Stimulated activated memory B cell treated with anti-CD40 and anti-IgM and Interleukin-4, amounts not matched to agents 10 μg/mL and 1 μg/mL and 100 μg/mL, for 72 hours (primary cell): ENCODE results near the gene NT5C3A.

Experiments
- ATAC-seq: fragments of 150-1000 bp; cut with Tn5 transposase; 2 replicates; pipeline ENCODE4 v1.10.0; 2021
- H3K27ac Mint-ChIP-seq: one replicate; pipeline ENCODE4 v1.8.0; 2022; ENCODE audit warnings: mild to moderate bottlenecking, mixed read lengths
- H3K27me3 Mint-ChIP-seq: one replicate; pipeline ENCODE4 v1.8.0; 2022; ENCODE audit warnings: mixed read lengths
- H3K36me3 Mint-ChIP-seq: one replicate; pipeline ENCODE4 v1.8.0; 2022; ENCODE audit warnings: mixed read lengths
- H3K4me1 Mint-ChIP-seq: one replicate; pipeline ENCODE4 v1.8.0; 2022; ENCODE audit warnings: mixed read lengths
- H3K4me3 Mint-ChIP-seq: one replicate; pipeline ENCODE4 v1.8.0; 2022; ENCODE audit warnings: mild to moderate bottlenecking, moderate library complexity, mixed read lengths
- H3K9me3 Mint-ChIP-seq: one replicate; pipeline ENCODE4 v1.8.0; 2022; ENCODE audit warnings: mixed read lengths

The NT5C3A gene

GRCh38 chr7:33061282-33061937 lies 1.2 kb downstream of the NT5C3A start:
- peaks cover 4% of the 10 kb centered on the region for H3K9me3 Mint-ChIP-seq
- H3K36me3 Mint-ChIP-seq: peaks cover 14% of the 10 kb centered on the region
- peaks cover 39% of the 10 kb centered on the region for H3K4me1 Mint-ChIP-seq
- no peak for ATAC-seq
- H3K27me3 Mint-ChIP-seq: no peaks in the 10 kb centered on the region
- H3K4me3 Mint-ChIP-seq: peak overlapping the region; percentile 84
- H3K27ac Mint-ChIP-seq: peak overlapping the region; percentile 89

DNA sequence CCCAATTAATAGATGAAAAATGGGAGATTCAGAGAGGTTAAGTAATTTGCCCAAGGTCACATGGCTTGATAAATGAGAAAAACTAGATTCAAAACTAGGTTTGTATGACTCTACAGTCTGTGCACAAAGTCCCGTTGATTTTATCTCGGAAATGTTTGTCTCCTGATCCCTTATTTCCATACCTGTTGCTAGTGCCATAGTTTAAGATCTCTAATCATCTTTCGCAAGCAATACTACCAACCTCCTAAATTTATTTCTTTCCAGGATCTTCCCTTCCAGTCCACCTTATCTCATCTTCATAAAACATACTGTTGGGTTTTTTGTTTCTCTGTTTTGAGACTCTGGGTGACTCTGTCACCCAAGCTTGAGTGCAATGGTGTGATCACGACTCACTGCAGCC lies 2.9 kb downstream of the NT5C3A start:
- peaks cover 6% of the 10 kb centered on the region for H3K36me3 Mint-ChIP-seq
- no peaks in the 10 kb centered on the region for H3K9me3 Mint-ChIP-seq
- peaks cover 53% of the 10 kb centered on the region for H3K4me1 Mint-ChIP-seq
- no peak for ATAC-seq
- no peak overlapping the region for H3K4me3 Mint-ChIP-seq
- H3K27me3 Mint-ChIP-seq: no peaks in the 10 kb centered on the region
- H3K27ac Mint-ChIP-seq: no peak overlapping the region

GRCh38 chr7:33055158-33055557 lies 7.4 kb downstream of the NT5C3A start:
- Mint-ChIP-seq H3K27ac (no peak overlapping the region), H3K36me3 (peaks cover 6% of the 10 kb centered on the region), H3K4me1 (peaks cover 64% of the 10 kb centered on the region), H3K27me3 (no peaks in the 10 kb centered on the region), H3K4me3 (no peak overlapping the region), H3K9me3 (no peaks in the 10 kb centered on the region)
- no peak for ATAC-seq

DNA sequence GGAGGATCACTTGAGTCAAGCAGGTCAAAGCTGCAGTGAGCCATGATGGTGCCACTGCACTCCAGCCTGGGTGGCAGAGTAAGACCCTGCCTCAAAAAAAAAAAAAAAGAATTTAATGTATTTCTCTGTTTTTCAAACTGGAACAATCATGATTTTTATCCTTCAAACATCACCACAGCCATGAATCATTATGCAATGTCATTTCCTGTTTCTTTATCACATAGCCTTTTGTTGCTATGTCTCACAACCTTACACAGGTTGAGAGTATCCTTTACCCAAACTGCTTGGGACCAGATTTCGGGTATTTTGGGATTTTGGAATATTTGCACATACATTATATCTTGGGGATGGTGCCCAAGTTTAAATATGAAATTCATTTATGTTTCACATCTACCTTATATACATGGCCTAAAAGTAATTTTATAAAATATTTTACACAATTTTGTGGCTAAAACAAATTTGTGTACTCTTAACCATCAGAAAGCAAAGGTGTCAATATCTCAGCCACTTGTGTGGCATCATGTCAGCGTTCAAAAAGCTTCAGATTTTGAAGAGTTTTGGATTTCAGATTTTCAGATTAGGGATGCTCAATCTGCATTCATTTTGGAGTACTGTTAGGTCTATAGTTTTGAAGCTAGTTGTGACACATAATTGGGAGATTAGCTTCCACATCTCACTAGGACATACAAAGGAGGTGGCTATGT lies 8.2 kb downstream of the NT5C3A start:
- Mint-ChIP-seq H3K9me3 (no peaks in the 10 kb centered on the region), H3K27ac (no peak overlapping the region), H3K4me1 (peaks cover 63% of the 10 kb centered on the region), H3K27me3 (no peaks in the 10 kb centered on the region), H3K36me3 (peaks cover 6% of the 10 kb centered on the region), H3K4me3 (no peak overlapping the region)
- no peak for ATAC-seq

DNA sequence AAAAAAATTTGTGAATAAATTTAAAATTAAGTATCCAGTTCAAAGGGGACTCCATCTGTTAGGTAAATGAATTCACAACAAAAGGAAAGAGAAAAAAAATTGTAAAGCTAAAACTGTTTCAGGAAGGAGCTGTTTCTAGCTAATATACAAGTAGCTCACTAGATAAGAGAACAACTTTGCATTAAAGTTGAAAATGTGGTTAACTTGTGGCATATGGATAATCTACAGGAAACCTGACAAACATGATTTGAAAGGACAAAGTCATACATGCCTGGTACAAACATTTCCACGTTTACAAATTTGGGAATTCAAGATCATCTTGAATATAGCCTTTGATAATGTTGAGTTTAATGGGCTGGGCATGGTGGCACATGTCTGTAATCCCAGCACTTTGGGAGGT lies 8.9 kb downstream of the NT5C3A start:
- no peaks in the 10 kb centered on the region for H3K9me3 Mint-ChIP-seq
- peaks cover 4% of the 10 kb centered on the region for H3K36me3 Mint-ChIP-seq
- peak overlapping the region; percentile 71 for H3K27ac Mint-ChIP-seq
- peaks cover 59% of the 10 kb centered on the region for H3K4me1 Mint-ChIP-seq
- no peak overlapping the region for H3K4me3 Mint-ChIP-seq
- ATAC-seq: no peak
- no peaks in the 10 kb centered on the region for H3K27me3 Mint-ChIP-seq

DNA sequence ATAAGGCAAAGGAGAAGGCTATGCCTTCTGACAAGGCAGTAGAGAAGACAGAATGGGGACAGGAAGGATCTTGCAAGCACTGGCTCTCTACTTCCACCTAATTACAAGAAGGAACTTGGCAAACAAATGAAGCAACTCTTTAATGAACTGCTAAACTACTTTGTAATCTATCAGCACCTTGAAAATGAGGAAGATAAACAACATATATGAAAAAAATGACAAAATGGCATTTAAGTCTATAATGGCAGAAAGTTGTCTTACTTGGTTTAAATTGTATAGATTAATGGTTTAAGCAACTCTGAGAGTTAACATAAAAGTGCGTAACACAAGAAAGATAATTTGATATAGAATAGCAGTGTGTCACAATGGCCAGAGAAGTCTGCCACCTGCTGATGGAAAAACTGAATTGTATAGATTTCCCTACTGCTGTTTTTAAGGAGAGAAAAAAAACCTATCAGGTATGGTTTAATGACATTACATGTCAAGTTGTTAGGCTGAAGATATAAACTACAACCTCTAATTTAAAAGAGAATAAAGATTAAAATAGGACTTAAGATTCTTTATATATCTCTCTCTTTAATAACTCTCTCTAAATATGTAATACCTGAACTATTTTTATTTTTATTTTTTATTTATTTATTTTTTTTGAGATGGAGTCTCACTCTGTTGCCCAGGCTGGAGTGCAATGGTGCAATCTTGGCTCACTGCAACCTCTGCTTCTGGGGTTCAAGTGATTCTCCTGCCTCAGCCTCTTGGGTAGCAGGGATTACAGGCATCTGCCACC lies 11.8 kb downstream of the NT5C3A start:
- Mint-ChIP-seq H3K9me3 (no peaks in the 10 kb centered on the region), H3K4me3 (peak overlapping the region; percentile 3), H3K36me3 (no peaks in the 10 kb centered on the region), H3K27me3 (no peaks in the 10 kb centered on the region), H3K4me1 (peaks cover 46% of the 10 kb centered on the region), H3K27ac (peak overlapping the region; percentile 71)
- ATAC-seq: no peak

GRCh38 chr7:33048704-33049103 lies 13.9 kb downstream of the NT5C3A start:
- Mint-ChIP-seq H3K4me1 (peaks cover 49% of the 10 kb centered on the region), H3K27ac (no peak overlapping the region), H3K27me3 (no peaks in the 10 kb centered on the region), H3K4me3 (no peak overlapping the region), H3K9me3 (no peaks in the 10 kb centered on the region), H3K36me3 (no peaks in the 10 kb centered on the region)
- no peak for ATAC-seq

- Mint-ChIP-seq H3K36me3 (no peaks in the 10 kb centered on the region), H3K9me3 (no peaks in the 10 kb centered on the region), H3K27ac (no peak overlapping the region), H3K4me1 (peaks cover 53% of the 10 kb centered on the region), H3K27me3 (no peaks in the 10 kb centered on the region), H3K4me3 (no peak overlapping the region)
- no peak for ATAC-seq
These were observed 14.3 kb downstream of the NT5C3A start for GRCh38 chr7:33048257-33048656.

- H3K9me3 Mint-ChIP-seq: no peaks in the 10 kb centered on the region
- H3K27me3 Mint-ChIP-seq: no peaks in the 10 kb centered on the region
- H3K27ac Mint-ChIP-seq: peak overlapping the region; percentile 19
- no peaks in the 10 kb centered on the region for H3K36me3 Mint-ChIP-seq
- peaks cover 42% of the 10 kb centered on the region for H3K4me1 Mint-ChIP-seq
- H3K4me3 Mint-ChIP-seq: no peak overlapping the region
- peak; percentile 34 for ATAC-seq
These were observed 17.6 kb downstream of the NT5C3A start for GRCh38 chr7:33044986-33045385.

- Mint-ChIP-seq H3K27ac (peak overlapping the region; percentile 19), H3K27me3 (no peaks in the 10 kb centered on the region), H3K4me1 (peaks cover 44% of the 10 kb centered on the region), H3K9me3 (no peaks in the 10 kb centered on the region), H3K4me3 (no peak overlapping the region), H3K36me3 (no peaks in the 10 kb centered on the region)
- no peak for ATAC-seq
These were observed 18.2 kb downstream of the NT5C3A start for GRCh38 chr7:33044401-33044718.

- H3K27ac Mint-ChIP-seq: peak overlapping the region; percentile 51
- H3K4me1 Mint-ChIP-seq: peaks cover 47% of the 10 kb centered on the region
- H3K4me3 Mint-ChIP-seq: no peak overlapping the region
- H3K27me3 Mint-ChIP-seq: no peaks in the 10 kb centered on the region
- no peaks in the 10 kb centered on the region for H3K36me3 Mint-ChIP-seq
- no peaks in the 10 kb centered on the region for H3K9me3 Mint-ChIP-seq
- no peak for ATAC-seq
These were observed 18.8 kb downstream of the NT5C3A start for GRCh38 chr7:33043501-33044400.

GRCh38 chr7:33041631-33042428 lies 20.7 kb downstream of the NT5C3A start:
- no peak overlapping the region for H3K4me3 Mint-ChIP-seq
- no peak for ATAC-seq
- H3K27ac Mint-ChIP-seq: peak overlapping the region; percentile 81
- no peaks in the 10 kb centered on the region for H3K9me3 Mint-ChIP-seq
- H3K36me3 Mint-ChIP-seq: no peaks in the 10 kb centered on the region
- peaks cover 59% of the 10 kb centered on the region for H3K4me1 Mint-ChIP-seq
- H3K27me3 Mint-ChIP-seq: no peaks in the 10 kb centered on the region

DNA sequence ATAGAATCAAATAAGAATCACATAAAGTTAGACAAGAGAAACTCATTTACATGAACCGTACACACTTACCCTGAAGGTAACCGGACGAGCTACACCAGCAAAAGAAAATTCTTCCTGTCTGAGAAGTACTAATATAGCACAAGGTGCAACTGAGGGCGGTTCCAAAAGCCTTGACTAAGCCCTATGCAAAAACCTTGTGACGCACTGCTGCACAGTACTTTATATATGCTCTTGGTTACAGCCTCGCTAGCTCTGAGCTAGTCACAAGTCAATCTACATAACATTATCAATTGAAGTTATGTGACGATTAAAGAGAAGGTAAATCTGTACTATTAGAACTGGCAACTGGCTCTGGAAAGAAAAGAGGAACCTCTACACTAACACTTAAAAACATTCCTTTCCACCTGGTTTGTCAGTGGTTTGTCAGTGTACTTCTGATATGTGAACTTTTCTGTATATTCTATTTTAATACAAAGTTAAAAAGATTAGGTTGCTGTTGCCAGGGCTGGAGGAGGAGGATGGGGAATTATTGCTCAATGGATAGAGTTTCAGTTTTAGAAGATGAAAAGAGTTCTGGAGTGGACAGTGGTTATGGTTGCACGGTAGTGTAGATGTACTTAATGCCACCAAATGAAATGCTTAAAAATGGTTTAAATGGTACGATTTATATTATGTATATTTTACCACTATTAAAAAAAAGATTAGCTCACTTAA lies 21.6 kb downstream of the NT5C3A start:
- Mint-ChIP-seq H3K4me3 (peak overlapping the region; percentile 74), H3K4me1 (peaks cover 66% of the 10 kb centered on the region)

GRCh38 chr7:33039903-33040292 lies 22.7 kb downstream of the NT5C3A start:
- no peak for ATAC-seq
- H3K4me3 Mint-ChIP-seq: peak overlapping the region; percentile 80
- H3K4me1 Mint-ChIP-seq: peaks cover 63% of the 10 kb centered on the region
- no peaks in the 10 kb centered on the region for H3K27me3 Mint-ChIP-seq
- no peaks in the 10 kb centered on the region for H3K9me3 Mint-ChIP-seq
- H3K36me3 Mint-ChIP-seq: peaks cover under 1% of the 10 kb centered on the region
- peak overlapping the region; percentile 49 for H3K27ac Mint-ChIP-seq

More for the DNA sequence above, 21.6 kb downstream of the NT5C3A start:
- ATAC-seq: peak; percentile 97
- H3K27me3 Mint-ChIP-seq: no peaks in the 10 kb centered on the region
- H3K9me3 Mint-ChIP-seq: no peaks in the 10 kb centered on the region
- peak overlapping the region; percentile 81 for H3K27ac Mint-ChIP-seq
- H3K36me3 Mint-ChIP-seq: no peaks in the 10 kb centered on the region
